Mesothelial cell of epicardium (in vitro differentiated cells): ENCODE data around the gene TBR1. TPM values are rescaled to one million over a fixed set of nuclear protein-coding genes. Genes with fewer than 3 reads are reported as not detected.

ENCODE experiments used
- DNase-seq, 2 experiments: peaks; one replicate each; pipeline ENCODE4 v3.0.0; 2021; ENCODE audit warnings: low spot score in 2 of 2; ENCODE audit not compliant: unreplicated experiment in 2 of 2
- H3K27ac Mint-ChIP-seq: 2 replicates; pipeline ENCODE4 v1.8.0; 2021; ENCODE audit warnings: mixed read lengths
- H3K27me3 Mint-ChIP-seq: 2 replicates; pipeline ENCODE4 v1.8.0; 2021; ENCODE audit warnings: low read depth, mixed read lengths
- H3K36me3 Mint-ChIP-seq: 2 replicates; pipeline ENCODE4 v1.8.0; 2021; ENCODE audit warnings: mixed read lengths
- H3K4me1 Mint-ChIP-seq: 2 replicates; pipeline ENCODE4 v1.8.0; 2021; ENCODE audit warnings: mixed read lengths
- H3K4me3 Mint-ChIP-seq: 2 replicates; pipeline ENCODE4 v1.8.0; 2021; ENCODE audit warnings: mild to moderate bottlenecking, moderate library complexity, mixed read lengths
- H3K9me3 Mint-ChIP-seq: 2 replicates; pipeline ENCODE4 v1.8.0; 2021; ENCODE audit warnings: mixed read lengths
- total RNA-seq: library from RNA; stranded (reverse); gene quantifications from 3 replicates; pipeline ENCODE4 v1.2.1, GENCODE V29; 2021
- TF ChIP-seq, protein P1 (sequence below): fragments of 200-600 bp; sonication (generic); IDR thresholded peaks from one replicate; pipeline ENCODE4 v1.5.0; 2021; ENCODE audit warnings: antibody characterized with exemption; ENCODE audit not compliant: unreplicated experiment

Gene TBR1
- total RNA-seq, 1 donor from 2014 or later, result 0.13 TPM

DNA sequence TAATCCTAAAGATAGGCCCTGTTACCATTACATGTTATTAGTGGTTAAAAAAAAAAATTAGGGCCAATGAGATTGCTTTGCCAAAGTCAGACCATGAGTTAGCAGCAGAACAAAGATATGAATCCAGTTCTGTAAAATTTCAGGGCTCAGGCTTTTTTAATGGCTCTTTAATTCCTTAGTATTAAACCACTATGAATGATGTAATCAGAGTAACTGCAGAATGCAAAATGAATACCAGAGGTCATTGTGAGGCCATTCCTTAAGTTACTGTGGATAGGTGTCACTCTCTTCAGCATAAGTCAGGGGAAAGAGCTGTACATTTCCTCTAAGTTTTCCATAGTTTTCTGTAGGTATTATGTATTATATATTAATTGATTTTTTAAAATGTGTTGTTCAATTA lies 42.2 kb upstream of the TBR1 start:
- Mint-ChIP-seq H3K9me3 (no peaks in the 10 kb centered on the region), H3K27me3 (no peaks in the 10 kb centered on the region), H3K27ac (no peak overlapping the region), H3K4me3 (no peak overlapping the region), H3K36me3 (peaks cover 18% of the 10 kb centered on the region), H3K4me1 (peaks cover 2% of the 10 kb centered on the region)
- DNase-seq, result no peak
- TF ChIP-seq, protein P1, sequence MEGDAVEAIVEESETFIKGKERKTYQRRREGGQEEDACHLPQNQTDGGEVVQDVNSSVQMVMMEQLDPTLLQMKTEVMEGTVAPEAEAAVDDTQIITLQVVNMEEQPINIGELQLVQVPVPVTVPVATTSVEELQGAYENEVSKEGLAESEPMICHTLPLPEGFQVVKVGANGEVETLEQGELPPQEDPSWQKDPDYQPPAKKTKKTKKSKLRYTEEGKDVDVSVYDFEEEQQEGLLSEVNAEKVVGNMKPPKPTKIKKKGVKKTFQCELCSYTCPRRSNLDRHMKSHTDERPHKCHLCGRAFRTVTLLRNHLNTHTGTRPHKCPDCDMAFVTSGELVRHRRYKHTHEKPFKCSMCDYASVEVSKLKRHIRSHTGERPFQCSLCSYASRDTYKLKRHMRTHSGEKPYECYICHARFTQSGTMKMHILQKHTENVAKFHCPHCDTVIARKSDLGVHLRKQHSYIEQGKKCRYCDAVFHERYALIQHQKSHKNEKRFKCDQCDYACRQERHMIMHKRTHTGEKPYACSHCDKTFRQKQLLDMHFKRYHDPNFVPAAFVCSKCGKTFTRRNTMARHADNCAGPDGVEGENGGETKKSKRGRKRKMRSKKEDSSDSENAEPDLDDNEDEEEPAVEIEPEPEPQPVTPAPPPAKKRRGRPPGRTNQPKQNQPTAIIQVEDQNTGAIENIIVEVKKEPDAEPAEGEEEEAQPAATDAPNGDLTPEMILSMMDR, result no peak

DNA sequence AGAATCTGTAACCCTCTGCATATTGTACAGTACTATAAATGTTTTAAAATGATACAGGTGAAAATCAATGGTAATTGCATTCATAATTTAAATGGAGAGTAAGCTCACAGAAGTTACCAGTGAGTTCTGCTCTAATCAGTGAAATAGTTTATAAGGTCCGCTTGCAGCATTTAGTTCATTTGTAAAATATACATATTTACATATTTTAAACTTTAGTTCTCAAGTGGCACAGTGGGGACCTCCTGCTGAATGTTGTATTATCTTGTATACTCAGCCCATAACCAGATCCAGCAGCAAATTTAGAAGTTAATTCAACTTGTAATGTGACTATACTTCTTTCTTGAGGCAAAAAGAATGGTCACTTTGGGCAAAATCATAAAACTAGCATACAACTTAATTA lies 41.7 kb upstream of the TBR1 start:
- H3K36me3 Mint-ChIP-seq, result peaks cover 16% of the 10 kb centered on the region
- DNase-seq, result no peak
- no peak overlapping the region for H3K27ac Mint-ChIP-seq
- no peaks in the 10 kb centered on the region for H3K27me3 Mint-ChIP-seq
- H3K9me3 Mint-ChIP-seq, result no peaks in the 10 kb centered on the region
- peaks cover 2% of the 10 kb centered on the region for H3K4me1 Mint-ChIP-seq
- H3K4me3 Mint-ChIP-seq, result no peak overlapping the region
- TF ChIP-seq, protein P1, result no peak

DNA sequence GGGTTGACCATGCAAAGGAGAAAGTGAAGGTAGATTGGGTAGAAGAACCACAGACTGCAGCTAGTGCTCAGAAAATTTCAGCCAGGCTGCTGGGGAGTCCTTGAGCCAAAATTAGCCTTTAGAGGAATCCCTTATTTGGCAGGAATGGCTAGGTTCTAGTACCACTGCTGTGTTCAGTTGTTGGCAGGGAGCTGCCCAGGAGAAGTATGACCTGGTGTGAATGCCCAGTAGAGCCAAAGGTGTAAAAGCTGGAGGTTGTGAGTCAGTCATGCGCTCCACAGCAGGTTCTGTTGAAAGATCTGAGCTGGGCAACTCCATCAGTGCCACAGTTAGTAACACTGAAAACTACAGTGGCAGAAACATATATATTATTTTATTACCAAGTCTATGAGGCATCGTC lies 36.4 kb upstream of the TBR1 start:
- Mint-ChIP-seq H3K36me3 (peaks cover 6% of the 10 kb centered on the region), H3K9me3 (no peaks in the 10 kb centered on the region), H3K27ac (no peak overlapping the region), H3K4me3 (no peak overlapping the region), H3K27me3 (no peaks in the 10 kb centered on the region), H3K4me1 (no peaks in the 10 kb centered on the region)
- DNase-seq, result no peak
- TF ChIP-seq, protein P1, result no peak

DNA sequence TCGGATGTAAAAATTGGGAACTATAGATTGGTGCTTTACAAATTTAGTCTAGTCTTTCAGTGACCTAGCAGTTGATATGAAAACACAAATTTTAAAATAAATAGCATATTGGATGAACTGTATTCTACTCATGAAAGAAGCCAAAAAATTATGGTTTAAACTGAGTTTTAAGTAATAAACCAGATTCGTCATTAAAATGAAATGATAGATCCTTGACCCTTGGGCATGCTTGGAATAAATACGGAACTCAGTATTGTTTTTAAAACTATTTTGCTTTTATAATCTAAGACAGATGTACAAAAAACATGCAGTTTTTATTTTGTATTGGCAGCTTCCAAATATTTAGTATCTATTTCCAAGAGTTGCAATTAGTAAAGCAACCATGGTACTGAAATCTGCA lies 34.6 kb upstream of the TBR1 start:
- no peaks in the 10 kb centered on the region for H3K4me1 Mint-ChIP-seq
- no peak overlapping the region for H3K27ac Mint-ChIP-seq
- H3K36me3 Mint-ChIP-seq, result peaks cover 7% of the 10 kb centered on the region
- no peak for DNase-seq
- H3K27me3 Mint-ChIP-seq, result no peaks in the 10 kb centered on the region
- TF ChIP-seq, protein P1, result no peak
- H3K9me3 Mint-ChIP-seq, result no peaks in the 10 kb centered on the region
- no peak overlapping the region for H3K4me3 Mint-ChIP-seq

DNA sequence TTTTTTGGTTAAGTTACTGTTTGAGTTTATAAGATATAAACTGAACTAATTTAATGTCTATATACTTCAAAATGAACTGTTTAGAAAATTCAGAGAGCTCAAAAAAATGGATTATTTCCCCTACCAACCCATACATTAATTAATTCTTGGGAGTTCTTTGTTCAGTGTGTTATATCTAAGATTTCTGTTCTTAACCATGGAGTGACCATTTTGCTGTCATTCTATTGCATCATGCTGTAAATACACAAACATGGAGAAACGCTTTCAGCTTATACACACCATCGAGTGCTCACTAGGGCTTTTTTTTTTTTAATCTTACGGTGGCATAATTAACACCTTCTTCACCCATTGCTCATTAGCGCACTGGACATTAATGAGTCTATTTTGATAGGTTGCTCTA lies 33.4 kb upstream of the TBR1 start:
- no peak overlapping the region for H3K4me3 Mint-ChIP-seq
- no peak for DNase-seq
- TF ChIP-seq, protein P1, result no peak
- no peaks in the 10 kb centered on the region for H3K9me3 Mint-ChIP-seq
- H3K27ac Mint-ChIP-seq, result no peak overlapping the region
- peaks cover 5% of the 10 kb centered on the region for H3K36me3 Mint-ChIP-seq
- H3K4me1 Mint-ChIP-seq, result no peaks in the 10 kb centered on the region
- H3K27me3 Mint-ChIP-seq, result no peaks in the 10 kb centered on the region

DNA sequence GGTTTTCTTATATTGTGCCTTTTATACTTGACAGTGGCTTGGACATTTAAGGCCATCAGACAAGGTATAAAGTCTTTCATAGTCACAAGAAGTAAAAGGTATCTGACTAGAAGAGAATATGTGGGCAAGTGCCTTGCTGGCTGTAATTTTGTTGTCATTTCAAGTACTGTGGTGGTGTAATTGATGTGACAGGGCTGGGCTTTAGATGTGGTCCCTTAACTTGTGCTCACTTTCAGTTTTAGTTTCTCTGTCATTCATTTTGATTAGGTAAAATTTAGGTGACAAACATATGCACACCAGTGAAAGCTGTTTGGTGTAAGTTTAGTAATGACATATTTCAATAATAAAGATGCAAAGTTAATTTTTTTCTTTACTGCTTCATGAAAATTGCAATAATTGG lies 31.2 kb upstream of the TBR1 start:
- DNase-seq, result no peak
- TF ChIP-seq, protein P1, result no peak
- Mint-ChIP-seq H3K4me3 (no peak overlapping the region), H3K27ac (no peak overlapping the region), H3K4me1 (no peaks in the 10 kb centered on the region), H3K27me3 (no peaks in the 10 kb centered on the region), H3K36me3 (peaks cover 4% of the 10 kb centered on the region), H3K9me3 (no peaks in the 10 kb centered on the region)
